C4-2B (cell line): Measurements from ENCODE around the gene LRRFIP1.

ENCODE experiments used
- H3K27ac ChIP-seq: fragments of 450-650 bp; 2 replicates; pipeline ENCODE4 v1.5.1; 2017
- CTCF ChIP-seq: fragments of 450-650 bp; conservative IDR thresholded peaks from 2 replicates; pipeline ENCODE4 v1.5.1; 2017; ENCODE audit warnings: mild to moderate bottlenecking
- ZFX ChIP-seq: fragments of 450-650 bp; IDR thresholded peaks from 2 replicates; pipeline ENCODE4 v1.6.1; 2017

LRRFIP1 gene

GRCh38 chr2:237723602-237724001 lies 96.2 kb downstream of the LRRFIP1 start:
- TF ChIP-seq ZFX (no peak), CTCF (no peak)
- H3K27ac ChIP-seq, result no peak overlapping the region

GRCh38 chr2:237724811-237725478 lies 97.6 kb downstream of the LRRFIP1 start:
- TF ChIP-seq ZFX, result no peak
- TF ChIP-seq CTCF, result no peak
- H3K27ac ChIP-seq, result no peak overlapping the region

GRCh38 chr2:237725661-237726060 lies 98.3 kb downstream of the LRRFIP1 start:
- no peak overlapping the region for H3K27ac ChIP-seq
- TF ChIP-seq ZFX, result no peak
- no peak for TF ChIP-seq CTCF

GRCh38 chr2:237726401-237726830 lies 99.0 kb downstream of the LRRFIP1 start:
- no peak for TF ChIP-seq CTCF
- no peak for TF ChIP-seq ZFX
- no peak overlapping the region; the same call in 1 of the 2 replicates for H3K27ac ChIP-seq

- H3K27ac ChIP-seq, result peak overlapping the region; percentile 23; the same call in 1 of the 2 replicates
- TF ChIP-seq ZFX, result no peak
- no peak for TF ChIP-seq CTCF
Observed at GRCh38 chr2:237727363-237727762, 100.0 kb downstream of the LRRFIP1 start.

GRCh38 chr2:237729681-237730475 lies 102.5 kb downstream of the LRRFIP1 start:
- no peak for TF ChIP-seq ZFX
- no peak for TF ChIP-seq CTCF
- peak overlapping the region; percentile 0; the same call in 1 of the 2 replicates for H3K27ac ChIP-seq

GRCh38 chr2:237731663-237732062 lies 104.3 kb downstream of the LRRFIP1 start:
- H3K27ac ChIP-seq, result peak overlapping the region; percentile 96
- TF ChIP-seq CTCF (no peak), ZFX (no peak)
